K562 treated with DMSO at 1 percent for 48 hours (cell line): ENCODE data around the gene NMU. TPM values are rescaled to one million over a fixed set of nuclear protein-coding genes. Genes with fewer than 3 reads are reported as not detected.

Experiments used
- total RNA-seq: library from RNA; unstranded; fragments of 300-600 nt; gene quantifications from 2 replicates; pipeline ENCODE4 v1.2.3, GENCODE V29; 2022; ENCODE audit warnings: low replicate concordance; ENCODE audit errors: extremely low read depth

NMU gene, protein sequence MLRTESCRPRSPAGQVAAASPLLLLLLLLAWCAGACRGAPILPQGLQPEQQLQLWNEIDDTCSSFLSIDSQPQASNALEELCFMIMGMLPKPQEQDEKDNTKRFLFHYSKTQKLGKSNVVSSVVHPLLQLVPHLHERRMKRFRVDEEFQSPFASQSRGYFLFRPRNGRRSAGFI
- not detected in 2 replicates for total RNA-seq

DNA sequence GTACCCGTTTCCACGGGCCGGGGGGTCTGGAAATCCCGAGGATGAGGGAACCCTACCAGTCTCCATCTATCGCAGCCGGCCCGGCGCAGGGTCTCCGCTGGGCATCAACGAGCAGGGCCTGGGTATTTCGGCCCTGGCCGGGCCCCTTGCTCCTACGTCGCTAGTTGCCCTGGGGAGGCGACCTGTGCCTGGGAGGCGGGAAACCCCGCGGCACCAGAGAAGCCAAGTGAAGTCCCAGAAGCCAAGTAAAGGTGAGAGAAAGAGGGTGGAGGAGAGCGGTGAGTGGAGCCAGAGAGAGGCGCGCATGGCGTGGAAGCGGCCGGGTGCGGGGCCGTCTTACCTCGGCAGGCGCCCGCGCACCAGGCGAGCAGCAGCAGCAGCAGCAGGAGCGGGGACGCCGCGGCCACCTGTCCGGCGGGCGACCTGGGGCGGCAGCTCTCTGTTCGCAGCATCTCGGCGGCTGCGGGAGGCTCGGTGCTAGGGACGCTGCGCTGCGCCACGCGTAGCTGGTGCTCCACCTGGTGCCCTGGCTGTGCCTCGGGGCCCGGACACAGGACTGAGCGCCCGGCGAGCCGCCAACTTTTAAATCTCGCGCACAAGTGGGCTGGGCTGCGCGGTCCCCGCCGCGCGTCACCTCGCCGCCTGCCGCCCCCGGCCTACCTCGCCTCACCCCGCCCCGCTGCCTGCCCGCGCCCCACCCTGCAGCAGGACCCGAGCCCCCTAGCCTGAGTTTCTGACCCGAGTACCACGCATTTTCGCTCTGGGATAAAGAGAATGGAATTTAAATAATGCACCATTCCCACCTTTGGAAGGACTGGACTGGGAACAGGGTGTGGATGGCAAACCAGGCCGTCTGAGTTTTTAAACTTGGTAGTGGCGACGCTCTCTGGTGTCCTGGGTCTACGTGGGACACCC, at the start of gene NMU:
TSS of gene NMU (minus strand) at position 558 of the 915 bp plus-strand sequence. CDS start at position 452, 106 bp downstream.

DNA sequence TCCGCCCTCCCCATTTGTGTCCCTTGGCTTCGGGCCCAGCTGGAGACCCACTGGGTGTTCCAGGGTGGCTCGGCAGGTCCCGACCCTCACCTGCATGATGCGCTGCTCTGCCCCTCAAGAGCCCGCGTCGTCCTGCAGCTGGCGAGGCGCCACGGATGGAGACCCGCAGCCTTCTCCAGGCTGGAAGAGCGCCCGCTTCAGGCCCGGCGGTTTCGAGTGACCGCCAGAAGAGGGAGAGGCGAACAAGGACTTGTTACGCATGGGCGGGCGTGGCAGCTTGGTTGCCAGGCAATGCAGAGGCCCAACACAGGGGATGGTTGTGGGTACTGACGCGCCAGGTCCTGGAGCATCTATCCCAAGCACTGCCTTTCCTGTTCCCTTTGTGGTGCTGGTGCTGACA, 44.1 kb downstream of the NMU start, which contains the start of gene PDCL2:
TSS of gene PDCL2 (minus strand) at position 232 of the 400 bp plus-strand sequence. CDS start at position 96, 136 bp downstream.

GRCh38 chr4:55546756-55547465, 89.2 kb downstream of the NMU start, which contains the start of gene CLOCK:
Gene CLOCK, minus strand, starts transcription at chr4:55546909. Its CDS starts 64,124 bp downstream, at chr4:55482785.

Other genes with a start within 250 kb of the NMU start
- not detected in 2 replicates for gene TMEM165, start 240.3 kb downstream of the NMU start, total RNA-seq
- not detected in 2 replicates for gene CLOCK, start 89.4 kb downstream of the NMU start, total RNA-seq
- not detected in 2 replicates for gene PDCL2, start 44.1 kb downstream of the NMU start, total RNA-seq
- gene EXOC1L, start 183.5 kb upstream of the NMU start, total RNA-seq: not detected in 2 replicates
- gene EXOC1, start 217.3 kb upstream of the NMU start, total RNA-seq: not detected in 2 replicates